ENCODE measurements around the gene GDF10. TPM values are rescaled to one million over a fixed set of nuclear protein-coding genes. Genes with fewer than 3 reads are reported as not detected.

Gene GDF10
- total RNA-seq, 2 experiments from 2014 or later, result 0.30 to 0.32 TPM

DNA sequence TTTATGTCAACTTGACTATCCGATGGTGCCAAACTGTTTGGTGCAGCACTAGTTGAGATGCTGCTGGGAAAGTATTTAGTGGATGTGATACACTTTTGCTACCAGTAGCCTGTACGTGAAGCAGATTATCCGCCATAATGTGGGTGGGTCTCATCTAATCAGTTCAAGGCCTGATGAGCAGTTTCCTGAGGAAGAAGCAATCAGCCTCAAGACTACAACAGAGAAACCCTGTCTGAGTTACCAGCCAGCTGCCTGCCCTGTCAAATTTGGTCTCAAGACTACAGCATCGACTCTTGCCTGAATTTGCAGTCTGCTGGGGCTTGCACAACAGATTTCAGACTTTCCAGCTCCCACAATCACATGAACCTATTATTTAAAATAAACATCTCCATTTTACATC, 37.3 kb downstream of the GDF10 start:
- no peak overlapping the region for H3K27ac Mint-ChIP-seq
- intact Hi-C loops (cut with DNase I, micrococcal nuclease), result no loop called here
- ChIA-PET CTCF (interaction anchor here (1.0 to 1.1 kb wide), 2 partner anchors 15 to 289 kb away, joined by 4 read pairs; partner anchors contain the start of gene GDF2), POLR2A (no interaction called here)
- peaks cover 4% of the 10 kb centered on the region for H3K27me3 Mint-ChIP-seq
- ATAC-seq (no peak), DNase-seq (no peak)
- no peak overlapping the region for H3K4me3 Mint-ChIP-seq
- H3K4me1 Mint-ChIP-seq, result no peaks in the 10 kb centered on the region
- H3K36me3 Mint-ChIP-seq (ENCODE audit: low read depth), result no peaks in the 10 kb centered on the region
- no peaks in the 10 kb centered on the region for H3K9me3 Mint-ChIP-seq (ENCODE audit: low read depth)

DNA sequence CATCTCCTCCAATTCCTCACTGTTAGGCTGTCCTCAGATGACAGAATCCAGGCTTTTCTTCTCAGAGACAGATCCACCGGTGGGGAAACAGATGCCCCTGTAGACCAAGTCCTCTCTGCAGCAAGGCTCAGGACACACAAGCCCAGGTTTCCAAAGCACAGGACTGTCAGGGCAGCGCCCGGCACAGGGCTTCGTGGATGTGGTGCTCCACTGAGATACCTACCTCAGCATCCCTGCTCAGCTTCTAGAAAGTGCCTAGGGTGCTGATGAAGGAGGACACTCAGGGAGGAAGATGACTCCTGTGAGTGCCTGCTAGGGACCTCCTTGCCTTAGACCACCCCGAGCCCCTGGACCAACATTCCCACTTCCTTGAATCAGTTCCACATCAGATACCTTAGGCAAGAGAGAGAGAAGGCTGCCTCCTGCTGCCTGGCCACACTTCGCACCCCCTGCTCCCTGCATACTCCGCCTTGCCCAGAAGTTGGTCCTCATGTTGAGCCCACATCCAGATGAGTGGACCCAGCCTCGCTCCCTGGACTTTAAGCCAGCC, 39.3 kb downstream of the GDF10 start:
- CTCF ChIA-PET, result interaction anchor here (0.9 to 1.9 kb wide), 3 partner anchors 291 to 318 kb away, joined by 3 to 28 read pairs (median 7); no protein-coding TSS in a partner anchor
- no peaks in the 10 kb centered on the region for H3K4me1 Mint-ChIP-seq
- H3K9me3 Mint-ChIP-seq (ENCODE audit: low read depth), result no peaks in the 10 kb centered on the region
- H3K36me3 Mint-ChIP-seq (ENCODE audit: low read depth), result no peaks in the 10 kb centered on the region
- DNase-seq (no peak), ATAC-seq (no peak)
- POLR2A ChIA-PET, result no interaction called here
- peaks cover 4% of the 10 kb centered on the region for H3K27me3 Mint-ChIP-seq
- no peak overlapping the region for H3K4me3 Mint-ChIP-seq
- intact Hi-C loops (cut with DNase I, micrococcal nuclease), result no loop called here
- H3K27ac Mint-ChIP-seq, result no peak overlapping the region

DNA sequence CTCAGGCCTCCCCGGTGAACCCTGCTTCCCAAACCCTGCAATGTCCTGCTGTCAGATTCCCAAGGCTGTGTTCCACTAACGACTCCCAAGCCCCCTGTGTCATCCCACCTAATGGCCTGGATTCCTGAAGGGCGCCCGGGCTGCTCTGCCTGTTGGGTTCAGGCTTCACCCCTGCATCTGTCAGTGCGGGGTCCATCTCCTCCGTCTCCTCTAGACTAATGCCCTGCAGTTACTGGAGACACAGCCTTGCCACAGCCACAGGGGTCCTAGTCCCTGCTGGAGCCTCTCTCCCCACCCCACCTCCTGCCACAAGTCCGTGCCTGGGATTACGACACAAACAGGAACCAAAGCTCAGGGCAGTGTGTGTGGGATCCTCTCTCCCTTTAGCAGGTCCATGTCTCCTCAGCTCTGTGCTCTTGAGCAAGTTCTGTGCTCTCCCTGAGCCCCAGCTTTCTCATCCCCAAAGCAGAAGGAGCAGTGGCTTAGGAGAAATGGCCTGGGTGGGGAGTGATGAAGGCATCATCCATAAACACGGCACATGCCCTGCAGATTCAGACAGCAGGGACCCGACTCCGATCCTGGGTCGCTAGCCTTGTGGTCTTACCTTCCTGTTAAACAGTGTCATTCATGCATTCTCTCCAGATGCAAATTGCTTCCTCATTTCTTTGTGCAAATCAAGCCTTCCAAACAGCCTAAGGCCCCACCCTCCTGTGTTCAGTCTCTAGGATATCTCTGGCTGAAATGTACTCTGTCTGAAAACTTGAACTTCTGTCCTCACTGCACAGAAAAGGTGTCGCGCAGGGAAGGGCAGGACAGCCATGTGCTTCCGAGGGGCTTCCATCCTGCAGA, 40.0 kb downstream of the GDF10 start:
- Mint-ChIP-seq H3K4me3 (no peak overlapping the region), H3K9me3 (ENCODE audit: low read depth) (no peaks in the 10 kb centered on the region), H3K4me1 (no peaks in the 10 kb centered on the region), H3K36me3 (ENCODE audit: low read depth) (no peaks in the 10 kb centered on the region), H3K27ac (no peak overlapping the region), H3K27me3 (peaks cover 4% of the 10 kb centered on the region)
- ATAC-seq (peak; percentile 12), DNase-seq (no peak)
- intact Hi-C loops (cut with DNase I, micrococcal nuclease), result loop anchor here (1.0 to 2.0 kb wide), 5 partner anchors 27 to 316 kb away; no protein-coding TSS in a partner anchor
- CTCF ChIA-PET, result interaction anchor here (0.6 to 1.9 kb wide), 13 partner anchors 14 to 346 kb away, joined by 3 to 28 read pairs (median 4); no protein-coding TSS in a partner anchor
- POLR2A ChIA-PET, result no interaction called here

DNA sequence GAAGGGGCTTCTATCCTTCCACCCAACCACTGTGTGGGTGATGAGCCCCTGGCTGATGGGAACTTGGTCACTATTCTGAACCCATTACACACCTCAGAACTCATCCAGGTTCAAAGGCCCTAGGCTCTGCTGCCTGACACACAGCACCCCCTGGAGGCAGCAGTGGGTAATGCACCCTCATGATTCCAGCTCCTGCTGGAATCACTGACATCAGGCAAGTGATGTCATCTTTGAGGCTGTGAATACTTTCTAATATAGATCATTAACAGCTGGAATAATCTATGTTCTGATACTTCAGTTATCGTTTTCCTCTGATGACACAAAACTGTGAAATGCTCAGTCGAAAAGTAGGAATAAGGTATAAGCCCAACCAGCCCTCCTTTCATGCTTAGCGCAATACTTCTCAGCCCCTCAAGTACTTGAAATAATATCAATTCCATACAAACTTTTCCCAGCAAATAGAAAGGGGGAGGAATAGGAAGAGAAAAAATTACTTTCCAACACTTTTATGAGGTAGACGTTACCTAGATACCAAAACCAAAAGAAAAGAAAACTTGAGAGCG, 40.7 kb downstream of the GDF10 start:
- POLR2A ChIA-PET, result no interaction called here
- Mint-ChIP-seq H3K9me3 (ENCODE audit: low read depth) (no peaks in the 10 kb centered on the region), H3K4me1 (no peaks in the 10 kb centered on the region), H3K36me3 (ENCODE audit: low read depth) (no peaks in the 10 kb centered on the region), H3K4me3 (no peak overlapping the region), H3K27me3 (peaks cover 4% of the 10 kb centered on the region), H3K27ac (no peak overlapping the region)
- ATAC-seq, result peak; percentile 55
- CTCF ChIA-PET, result interaction anchor here (0.5 to 1.9 kb wide), 17 partner anchors 13 to 347 kb away, joined by 3 to 28 read pairs (median 3); no protein-coding TSS in a partner anchor
- intact Hi-C loops (cut with DNase I, micrococcal nuclease), result loop anchor here (1.0 to 2.0 kb wide), 5 partner anchors 28 to 316 kb away; no protein-coding TSS in a partner anchor
- peak; percentile 84 for DNase-seq

DNA sequence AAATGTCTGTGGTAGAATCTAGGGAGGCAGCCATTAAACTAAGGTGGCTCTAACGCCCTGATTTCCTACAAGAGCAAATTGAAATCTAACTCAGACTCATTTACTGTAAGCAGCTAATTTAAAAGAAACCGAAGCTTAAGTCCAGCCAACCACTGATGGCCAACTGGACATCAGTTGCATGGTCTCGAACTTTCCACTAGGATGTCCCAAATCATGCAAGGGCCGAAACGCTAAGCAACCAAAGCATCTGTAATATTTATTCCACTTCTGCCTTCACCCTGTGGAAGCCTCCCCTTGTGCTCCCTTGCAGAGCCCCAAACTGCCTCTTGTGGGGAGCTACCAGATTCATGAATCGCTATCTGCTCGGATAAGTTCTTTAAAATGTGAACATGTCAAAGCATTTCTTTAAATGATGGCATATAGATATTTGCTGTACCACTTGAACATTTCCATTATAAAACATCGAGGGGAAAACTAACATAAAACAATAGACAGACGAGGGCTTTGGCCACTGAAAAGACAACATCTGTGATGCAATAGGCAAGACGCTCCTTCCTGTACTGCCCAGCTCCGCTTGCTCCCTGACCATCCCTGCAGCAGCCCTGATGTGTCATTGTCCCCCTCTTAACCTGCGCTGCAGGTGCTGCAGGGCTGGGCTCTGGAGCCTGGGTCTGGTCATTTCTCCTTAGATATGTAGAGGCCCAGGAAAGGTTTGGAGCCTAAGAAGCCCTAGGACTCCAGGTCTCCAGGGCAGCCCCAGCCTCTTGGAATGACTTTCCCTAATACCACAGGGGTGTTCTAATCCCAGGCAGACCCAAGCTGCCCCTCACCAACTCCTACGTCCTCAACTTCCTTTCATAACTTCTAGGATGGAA, 45.2 kb downstream of the GDF10 start:
- Mint-ChIP-seq H3K4me3 (no peak overlapping the region), H3K27ac (no peak overlapping the region), H3K27me3 (peaks cover 3% of the 10 kb centered on the region), H3K4me1 (no peaks in the 10 kb centered on the region), H3K36me3 (ENCODE audit: low read depth) (no peaks in the 10 kb centered on the region), H3K9me3 (ENCODE audit: low read depth) (no peaks in the 10 kb centered on the region)
- no peak for ATAC-seq
- CTCF ChIA-PET, result interaction anchor here (0.5 to 0.7 kb wide), 2 partner anchors 134 to 296 kb away, joined by 3 to 4 read pairs; no protein-coding TSS in a partner anchor
- POLR2A ChIA-PET, result no interaction called here
- intact Hi-C loops (cut with DNase I, micrococcal nuclease), result no loop called here
- DNase-seq, result no peak

DNA sequence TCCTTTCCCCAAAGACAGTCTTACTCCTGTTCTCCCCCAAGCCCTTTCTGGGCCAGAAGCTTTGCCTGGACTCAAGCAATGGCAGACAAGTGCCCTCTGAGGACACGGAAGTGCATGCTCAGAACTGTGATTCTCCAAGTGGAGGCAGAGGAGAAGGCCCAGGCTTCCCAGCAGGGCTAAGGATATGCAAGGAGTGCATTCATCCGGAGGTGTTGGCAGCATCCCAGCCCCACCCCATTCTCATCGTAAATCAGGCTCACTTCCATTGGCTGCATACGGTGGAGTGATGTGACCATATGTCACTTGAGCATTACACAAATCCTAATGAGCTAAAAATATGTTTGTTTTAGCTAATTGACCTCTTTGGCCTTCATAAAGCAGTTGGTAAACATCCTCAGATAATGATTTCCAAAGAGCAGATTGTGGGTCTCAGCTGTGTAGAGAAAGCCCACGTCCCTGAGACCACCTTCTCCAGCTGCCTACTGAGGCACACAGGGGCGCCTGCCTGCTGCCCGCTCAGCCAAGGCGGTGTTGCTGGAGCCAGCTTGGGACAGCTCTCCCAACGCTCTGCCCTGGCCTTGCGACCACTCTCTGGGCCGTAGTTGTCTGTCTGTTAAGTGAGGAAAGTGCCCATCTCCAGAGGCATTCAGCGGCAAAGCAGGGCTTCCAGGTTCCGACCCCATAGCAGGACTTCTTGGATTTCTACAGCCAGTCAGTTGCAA, 46.7 kb downstream of the GDF10 start:
- H3K36me3 Mint-ChIP-seq (ENCODE audit: low read depth), result no peaks in the 10 kb centered on the region
- no peaks in the 10 kb centered on the region for H3K27me3 Mint-ChIP-seq
- H3K4me1 Mint-ChIP-seq, result no peaks in the 10 kb centered on the region
- H3K4me3 Mint-ChIP-seq, result no peak overlapping the region
- ChIA-PET CTCF (interaction anchor here (1.0 kb wide), 1 partner anchor 299 kb away, joined by 3 read pairs; no protein-coding TSS in a partner anchor), POLR2A (no interaction called here)
- intact Hi-C loops (cut with DNase I, micrococcal nuclease), result no loop called here
- no peak overlapping the region for H3K27ac Mint-ChIP-seq
- DNase-seq, result no peak
- ATAC-seq, result no peak
- no peaks in the 10 kb centered on the region for H3K9me3 Mint-ChIP-seq (ENCODE audit: low read depth)

DNA sequence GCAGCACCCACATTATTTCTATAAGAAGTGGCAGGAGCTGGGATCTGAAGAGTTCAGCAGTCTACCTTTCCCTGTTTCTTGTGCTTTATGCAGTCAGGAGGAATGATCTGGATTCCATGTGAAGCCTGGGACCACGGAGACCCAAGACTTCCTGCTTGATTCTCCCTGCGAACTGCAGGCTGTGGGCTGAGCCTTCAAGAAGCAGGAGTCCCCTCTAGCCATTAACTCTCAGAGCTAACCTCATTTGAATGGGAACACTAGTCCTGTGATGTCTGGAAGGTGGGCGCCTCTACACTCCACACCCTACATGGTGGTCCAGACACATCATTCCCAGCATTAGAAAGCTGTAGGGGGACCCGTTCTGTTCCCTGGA, 47.3 kb downstream of the GDF10 start:
- Mint-ChIP-seq H3K27me3 (no peaks in the 10 kb centered on the region), H3K36me3 (ENCODE audit: low read depth) (no peaks in the 10 kb centered on the region), H3K9me3 (ENCODE audit: low read depth) (no peaks in the 10 kb centered on the region), H3K4me3 (no peak overlapping the region), H3K4me1 (no peaks in the 10 kb centered on the region), H3K27ac (no peak overlapping the region)
- CTCF ChIA-PET, result interaction anchor here (1.0 kb wide), 3 partner anchors 28 to 300 kb away, joined by 3 read pairs; no protein-coding TSS in a partner anchor
- ATAC-seq (no peak), DNase-seq (no peak)
- POLR2A ChIA-PET, result no interaction called here
- intact Hi-C loops (cut with DNase I, micrococcal nuclease), result no loop called here

DNA sequence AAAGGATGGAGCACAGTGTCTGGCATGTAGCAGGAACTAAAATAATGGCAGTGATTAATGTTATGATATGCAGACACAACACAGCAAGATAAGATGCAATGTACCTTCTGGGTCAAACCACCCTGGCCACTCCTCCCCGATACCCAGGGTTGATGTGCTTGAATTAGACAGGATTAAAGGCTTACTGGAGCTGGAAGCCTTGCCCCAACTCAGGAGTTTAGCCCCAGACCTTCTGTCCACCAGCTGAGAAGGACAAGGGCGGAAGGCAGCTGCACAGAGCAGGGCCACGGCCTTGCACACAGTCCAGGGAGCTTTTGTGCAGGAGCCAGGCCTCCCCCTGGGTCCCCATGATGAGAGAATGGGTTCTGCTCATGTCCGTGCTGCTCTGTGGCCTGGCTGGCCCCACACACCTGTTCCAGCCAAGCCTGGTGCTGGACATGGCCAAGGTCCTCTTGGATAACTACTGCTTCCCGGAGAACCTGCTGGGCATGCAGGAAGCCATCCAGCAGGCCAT, 48.2 kb downstream of the GDF10 start, which contains the start of gene RBP3:
Gene RBP3, plus strand, starts transcription at position 226 of the 514 bp plus-strand sequence. Its CDS starts 122 bp downstream, at position 348.
- Mint-ChIP-seq H3K4me1 (no peaks in the 10 kb centered on the region), H3K27ac (no peak within 1 kb of the TSS), H3K27me3 (no peaks in the 10 kb centered on the region), H3K4me3 (no peak within 1 kb of the TSS), H3K36me3 (ENCODE audit: low read depth) (no peaks in the 10 kb centered on the region), H3K9me3 (ENCODE audit: low read depth) (no peaks in the 10 kb centered on the region)
- intact Hi-C loops (cut with DNase I, micrococcal nuclease), result no loop called here
- ATAC-seq (no peak), DNase-seq (no peak)
- ChIA-PET CTCF (interaction anchor here (1.0 kb wide), 2 partner anchors 29 to 37 kb away, joined by 3 read pairs; no protein-coding TSS in a partner anchor), POLR2A (no interaction called here)

DNA sequence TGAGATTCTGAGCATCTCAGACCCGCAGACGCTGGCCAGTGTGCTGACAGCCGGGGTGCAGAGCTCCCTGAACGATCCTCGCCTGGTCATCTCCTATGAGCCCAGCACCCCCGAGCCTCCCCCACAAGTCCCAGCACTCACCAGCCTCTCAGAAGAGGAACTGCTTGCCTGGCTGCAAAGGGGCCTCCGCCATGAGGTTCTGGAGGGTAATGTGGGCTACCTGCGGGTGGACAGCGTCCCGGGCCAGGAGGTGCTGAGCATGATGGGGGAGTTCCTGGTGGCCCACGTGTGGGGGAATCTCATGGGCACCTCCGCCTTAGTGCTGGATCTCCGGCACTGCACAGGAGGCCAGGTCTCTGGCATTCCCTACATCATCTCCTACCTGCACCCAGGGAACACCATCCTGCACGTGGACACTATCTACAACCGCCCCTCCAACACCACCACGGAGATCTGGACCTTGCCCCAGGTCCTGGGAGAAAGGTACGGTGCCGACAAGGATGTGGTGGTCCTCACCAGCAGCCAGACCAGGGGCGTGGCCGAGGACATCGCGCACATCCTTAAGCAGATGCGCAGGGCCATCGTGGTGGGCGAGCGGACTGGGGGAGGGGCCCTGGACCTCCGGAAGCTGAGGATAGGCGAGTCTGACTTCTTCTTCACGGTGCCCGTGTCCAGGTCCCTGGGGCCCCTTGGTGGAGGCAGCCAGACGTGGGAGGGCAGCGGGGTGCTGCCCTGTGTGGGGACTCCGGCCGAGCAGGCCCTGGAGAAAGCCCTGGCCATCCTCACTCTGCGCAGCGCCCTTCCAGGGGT, 48.9 kb downstream of the GDF10 start:
- no peaks in the 10 kb centered on the region for H3K36me3 Mint-ChIP-seq (ENCODE audit: low read depth)
- no peak overlapping the region for H3K27ac Mint-ChIP-seq

DNA sequence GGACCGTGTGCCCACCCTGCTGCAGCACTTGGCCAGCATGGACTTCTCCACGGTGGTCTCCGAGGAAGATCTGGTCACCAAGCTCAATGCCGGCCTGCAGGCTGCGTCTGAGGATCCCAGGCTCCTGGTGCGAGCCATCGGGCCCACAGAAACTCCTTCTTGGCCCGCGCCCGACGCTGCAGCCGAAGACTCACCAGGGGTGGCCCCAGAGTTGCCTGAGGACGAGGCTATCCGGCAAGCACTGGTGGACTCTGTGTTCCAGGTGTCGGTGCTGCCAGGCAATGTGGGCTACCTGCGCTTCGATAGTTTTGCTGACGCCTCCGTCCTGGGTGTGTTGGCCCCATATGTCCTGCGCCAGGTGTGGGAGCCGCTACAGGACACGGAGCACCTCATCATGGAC, 49.5 kb downstream of the GDF10 start:
- no peak for ATAC-seq
- Mint-ChIP-seq H3K27ac (no peak overlapping the region), H3K9me3 (ENCODE audit: low read depth) (no peaks in the 10 kb centered on the region), H3K4me3 (no peak overlapping the region), H3K27me3 (no peaks in the 10 kb centered on the region), H3K36me3 (ENCODE audit: low read depth) (no peaks in the 10 kb centered on the region), H3K4me1 (no peaks in the 10 kb centered on the region)
- no peak for DNase-seq
- intact Hi-C loops (cut with DNase I, micrococcal nuclease), result no loop called here
- ChIA-PET POLR2A (no interaction called here), CTCF (no interaction called here)

More for the DNA sequence above, 48.9 kb downstream of the GDF10 start:
- no peak for DNase-seq
- H3K9me3 Mint-ChIP-seq (ENCODE audit: low read depth), result no peaks in the 10 kb centered on the region
- no peak overlapping the region for H3K4me3 Mint-ChIP-seq
- no peaks in the 10 kb centered on the region for H3K4me1 Mint-ChIP-seq
- no peaks in the 10 kb centered on the region for H3K27me3 Mint-ChIP-seq
- CTCF ChIA-PET, result no interaction called here
- POLR2A ChIA-PET, result no interaction called here
- no peak for ATAC-seq
- intact Hi-C loops (cut with DNase I, micrococcal nuclease), result no loop called here

Measured in activated CD4-positive, alpha-beta T cell treated with anti-CD3 and anti-CD28 coated beads for 36 hours (primary cell).